HepG2 (cell line): ENCODE data around the gene SLC16A5. TPM values are rescaled to one million over a fixed set of nuclear protein-coding genes. Genes with fewer than 3 reads are reported as not detected.

Source experiments
- CBFB ChIP-seq: sonication (generic); formaldehyde crosslinking; IDR thresholded peaks from 2 replicates; pipeline ENCODE4 v1.4.0; 2020; ENCODE audit warnings: missing genetic modification reagents
- CREBL2 ChIP-seq: sonication (generic); formaldehyde crosslinking; IDR thresholded peaks from 2 replicates; pipeline ENCODE4 v1.8.1; 2023; ENCODE audit warnings: missing genetic modification reagents, mild to moderate bottlenecking, borderline replicate concordance
- EHMT2 ChIP-seq: fragments of 200-600 bp; sonication (generic); IDR thresholded peaks from 2 replicates; pipeline ENCODE4 v1.7.0; 2017; ENCODE audit warnings: antibody characterized with exemption, low read depth, low read length, borderline replicate concordance
- GLMP ChIP-seq: sonication (generic); formaldehyde crosslinking; IDR thresholded peaks from 2 replicates; pipeline ENCODE4 v1.9.0; 2021; ENCODE audit warnings: missing genetic modification reagents, mild to moderate bottlenecking, borderline replicate concordance
- MED1 ChIP-seq: sonication (generic); formaldehyde crosslinking; IDR thresholded peaks from 2 replicates; pipeline ENCODE4 v1.4.0; 2020; ENCODE audit warnings: missing genetic modification reagents
- NFRKB ChIP-seq: fragments of 450-650 bp; IDR thresholded peaks from 2 replicates; pipeline ENCODE4 v1.6.1; 2017
- RAD51 ChIP-seq: fragments of 450-650 bp; IDR thresholded peaks from 2 replicates; pipeline ENCODE4 v1.6.1; 2016; ENCODE audit warnings: borderline replicate concordance
- SMAD1 ChIP-seq: sonication (generic); formaldehyde crosslinking; IDR thresholded peaks from 2 replicates; pipeline ENCODE4 v1.4.0; 2020; ENCODE audit warnings: missing genetic modification reagents, low read depth, mild to moderate bottlenecking, borderline replicate concordance
- SP140L ChIP-seq: sonication (generic); formaldehyde crosslinking; IDR thresholded peaks from 2 replicates; pipeline ENCODE4 v1.4.0; 2020; ENCODE audit warnings: missing genetic modification reagents, borderline replicate concordance
- TFAP4 ChIP-seq: sonication (generic); IDR thresholded peaks from 2 replicates; pipeline ENCODE4 v1.6.1; 2016; ENCODE audit warnings: low read depth, borderline replicate concordance
- ZBTB21 ChIP-seq: sonication (generic); formaldehyde crosslinking; IDR thresholded peaks from 2 replicates; pipeline ENCODE4 v1.4.0; 2020; ENCODE audit warnings: missing genetic modification reagents
- ZFP41 ChIP-seq: sonication (generic); formaldehyde crosslinking; IDR thresholded peaks from 2 replicates; pipeline ENCODE4 v1.4.0; 2020; ENCODE audit warnings: mild to moderate bottlenecking, missing genetic modification reagents, borderline replicate concordance
- ZNF414 ChIP-seq: sonication (generic); formaldehyde crosslinking; IDR thresholded peaks from 2 replicates; pipeline ENCODE4 v1.5.0; 2020; ENCODE audit warnings: missing genetic modification reagents
- ZNF468 ChIP-seq: sonication (generic); formaldehyde crosslinking; IDR thresholded peaks from 2 replicates; pipeline ENCODE4 v1.8.0; 2022; ENCODE audit warnings: mild to moderate bottlenecking, moderate library complexity, missing genetic modification reagents
- ZNF510 ChIP-seq: sonication (generic); formaldehyde crosslinking; IDR thresholded peaks from 2 replicates; pipeline ENCODE4 v1.4.0; 2020; ENCODE audit warnings: low read depth, mild to moderate bottlenecking, missing genetic modification reagents
- ZNF564 ChIP-seq: sonication (generic); formaldehyde crosslinking; IDR thresholded peaks from 2 replicates; pipeline ENCODE4 v1.8.1; 2023; ENCODE audit warnings: mild to moderate bottlenecking, missing genetic modification reagents
- polyA plus RNA-seq, 8 experiments: library from polyadenylated mRNA; depleted of rRNA in 3 of 8; stranded (reverse) in 7 of 8; unstranded in 1 of 8; fragments of >200 nt; fragmentation: Illumina TruSeq in 4 of 8; extraction: Trizol in 4 of 8; gene quantifications; 2 replicates each; pipeline versions ENCODE4 v1.2.1 to v1.2.3, GENCODE V29; 2011 to 2016; ENCODE audit warnings: low read depth in 4 of 8, missing spikeins in 1 of 8, mixed read lengths in 1 of 8; ENCODE audit not compliant: insufficient read depth in 1 of 8
- total RNA-seq, 5 experiments: library from RNA; depleted of rRNA; stranded (reverse); fragments of >200 nt; fragmentation: Illumina TruSeq; extraction: Trizol; gene quantifications; 2 replicates each; pipeline ENCODE4 v1.2.3, GENCODE V29; 2016; ENCODE audit warnings: low read depth in 1 of 5
- TF ChIP-seq, protein P1 (sequence below): IDR thresholded peaks from 2 replicates; pipeline ENCODE4 v1.6.1; 2016; ENCODE audit warnings: missing compliant biosample characterization, missing genetic modification reagents, borderline replicate concordance
- TF ChIP-seq, protein P2 (sequence below): sonication (generic); formaldehyde crosslinking; IDR thresholded peaks from 2 replicates; pipeline ENCODE4 v1.4.0; 2020; ENCODE audit warnings: mild to moderate bottlenecking, missing genetic modification reagents
- TF ChIP-seq, protein P3 (sequence below): sonication (generic); formaldehyde crosslinking; conservative IDR thresholded peaks from 2 replicates; pipeline ENCODE4 v1.8.0; 2022; ENCODE audit warnings: low read depth, missing genetic modification reagents
- TF ChIP-seq, protein P4 (sequence below): sonication (generic); formaldehyde crosslinking; IDR thresholded peaks from 2 replicates; pipeline ENCODE4 v1.5.1; 2020; ENCODE audit warnings: mild to moderate bottlenecking, moderate library complexity, missing genetic modification reagents

SLC16A5 gene
- total and polyA plus RNA-seq, 2 of the 13 experiments (the other 11 are each of a cell fraction or from before 2014, with no cell fraction given), result 0.69 to 5.6 TPM

DNA sequence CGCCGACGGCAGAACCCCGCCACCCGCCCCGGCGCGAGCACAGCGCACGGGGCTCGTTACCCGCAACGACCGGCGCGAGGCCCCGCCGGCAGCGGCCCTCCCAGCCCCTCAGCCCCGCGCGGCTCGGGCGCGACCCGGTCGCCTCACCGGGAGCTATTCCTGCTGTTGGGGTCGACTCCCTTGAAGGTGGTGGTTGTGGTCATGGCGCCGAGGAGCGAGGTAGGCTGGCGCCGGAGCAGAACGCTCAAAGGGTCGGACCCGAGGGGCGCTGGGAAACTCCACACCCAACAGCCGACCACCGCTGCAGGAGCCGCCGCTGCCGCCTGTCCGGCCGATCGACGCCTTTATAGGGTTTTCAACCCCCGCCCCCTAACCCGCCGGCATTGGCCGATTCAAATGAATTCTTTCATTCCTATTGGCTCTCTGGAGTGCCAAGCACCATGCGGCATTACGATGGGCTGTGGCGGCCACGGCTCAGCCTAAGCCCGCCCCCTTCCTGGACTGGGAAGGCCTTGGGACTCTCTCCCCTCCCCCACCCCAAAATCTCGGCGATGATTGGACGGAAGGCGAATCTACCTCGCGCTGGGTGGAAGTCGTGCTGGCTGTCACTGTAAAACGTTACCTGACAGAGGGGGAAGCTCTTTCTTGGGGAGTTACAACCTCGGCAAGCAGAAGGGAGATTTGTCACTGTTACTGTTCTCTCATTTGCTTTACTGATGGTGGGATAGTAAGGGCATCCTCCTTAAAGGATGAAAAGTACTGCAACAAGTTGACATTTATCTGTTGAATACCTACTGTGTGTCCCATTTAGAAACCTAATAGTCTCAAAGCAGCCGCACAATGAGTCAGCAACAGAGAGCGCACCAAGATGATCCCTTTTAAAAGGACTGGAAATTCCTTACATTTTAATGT is 66.7 kb downstream of the SLC16A5 start, which contains the start of gene JPT1 (continued):
- TF ChIP-seq ZNF414 (CRISPR knock-in tag), result 0 out of 2 replicates have a peak, but pooled peaks have one; percentile 20
- TF ChIP-seq, protein P1, sequence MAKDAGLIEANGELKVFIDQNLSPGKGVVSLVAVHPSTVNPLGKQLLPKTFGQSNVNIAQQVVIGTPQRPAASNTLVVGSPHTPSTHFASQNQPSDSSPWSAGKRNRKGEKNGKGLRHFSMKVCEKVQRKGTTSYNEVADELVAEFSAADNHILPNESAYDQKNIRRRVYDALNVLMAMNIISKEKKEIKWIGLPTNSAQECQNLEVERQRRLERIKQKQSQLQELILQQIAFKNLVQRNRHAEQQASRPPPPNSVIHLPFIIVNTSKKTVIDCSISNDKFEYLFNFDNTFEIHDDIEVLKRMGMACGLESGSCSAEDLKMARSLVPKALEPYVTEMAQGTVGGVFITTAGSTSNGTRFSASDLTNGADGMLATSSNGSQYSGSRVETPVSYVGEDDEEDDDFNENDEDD (CRISPR knock-in tag), result peak; percentile 43
- 0 out of 2 replicates have a peak, but pooled peaks have one; percentile 76 for TF ChIP-seq ZNF468 (CRISPR knock-in tag)
- TF ChIP-seq ZBTB21 (CRISPR knock-in tag), result no peak
- no peak for TF ChIP-seq GLMP
- TF ChIP-seq, protein P2, sequence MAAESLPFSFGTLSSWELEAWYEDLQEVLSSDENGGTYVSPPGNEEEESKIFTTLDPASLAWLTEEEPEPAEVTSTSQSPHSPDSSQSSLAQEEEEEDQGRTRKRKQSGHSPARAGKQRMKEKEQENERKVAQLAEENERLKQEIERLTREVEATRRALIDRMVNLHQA (CRISPR knock-in tag), result 0 out of 2 replicates have a peak, but pooled peaks have one; percentile 39
- no peak; the same call in 1 of the 2 replicates for TF ChIP-seq TFAP4
- TF ChIP-seq ZFP41 (CRISPR knock-in tag), result no peak
- no peak for TF ChIP-seq NFRKB
- TF ChIP-seq CBFB (CRISPR knock-in tag), result no peak; the same call in 1 of the 2 replicates
- peak; percentile 61; the same call in 1 of the 2 replicates for TF ChIP-seq SP140L (CRISPR knock-in tag)
- TF ChIP-seq, protein P3, sequence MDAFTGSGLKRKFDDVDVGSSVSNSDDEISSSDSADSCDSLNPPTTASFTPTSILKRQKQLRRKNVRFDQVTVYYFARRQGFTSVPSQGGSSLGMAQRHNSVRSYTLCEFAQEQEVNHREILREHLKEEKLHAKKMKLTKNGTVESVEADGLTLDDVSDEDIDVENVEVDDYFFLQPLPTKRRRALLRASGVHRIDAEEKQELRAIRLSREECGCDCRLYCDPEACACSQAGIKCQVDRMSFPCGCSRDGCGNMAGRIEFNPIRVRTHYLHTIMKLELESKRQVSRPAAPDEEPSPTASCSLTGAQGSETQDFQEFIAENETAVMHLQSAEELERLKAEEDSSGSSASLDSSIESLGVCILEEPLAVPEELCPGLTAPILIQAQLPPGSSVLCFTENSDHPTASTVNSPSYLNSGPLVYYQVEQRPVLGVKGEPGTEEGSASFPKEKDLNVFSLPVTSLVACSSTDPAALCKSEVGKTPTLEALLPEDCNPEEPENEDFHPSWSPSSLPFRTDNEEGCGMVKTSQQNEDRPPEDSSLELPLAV (CRISPR knock-in tag), result no peak
- peak; percentile 24; the same call in 1 of the 2 replicates for TF ChIP-seq CREBL2 (CRISPR knock-in tag)
- TF ChIP-seq EHMT2, result no peak
- peak; percentile 50 for TF ChIP-seq MED1 (CRISPR knock-in tag)
- TF ChIP-seq RAD51, result no peak
- TF ChIP-seq ZNF510, result peak; percentile 25; the same call in 1 of the 2 replicates
- TF ChIP-seq, protein P4, sequence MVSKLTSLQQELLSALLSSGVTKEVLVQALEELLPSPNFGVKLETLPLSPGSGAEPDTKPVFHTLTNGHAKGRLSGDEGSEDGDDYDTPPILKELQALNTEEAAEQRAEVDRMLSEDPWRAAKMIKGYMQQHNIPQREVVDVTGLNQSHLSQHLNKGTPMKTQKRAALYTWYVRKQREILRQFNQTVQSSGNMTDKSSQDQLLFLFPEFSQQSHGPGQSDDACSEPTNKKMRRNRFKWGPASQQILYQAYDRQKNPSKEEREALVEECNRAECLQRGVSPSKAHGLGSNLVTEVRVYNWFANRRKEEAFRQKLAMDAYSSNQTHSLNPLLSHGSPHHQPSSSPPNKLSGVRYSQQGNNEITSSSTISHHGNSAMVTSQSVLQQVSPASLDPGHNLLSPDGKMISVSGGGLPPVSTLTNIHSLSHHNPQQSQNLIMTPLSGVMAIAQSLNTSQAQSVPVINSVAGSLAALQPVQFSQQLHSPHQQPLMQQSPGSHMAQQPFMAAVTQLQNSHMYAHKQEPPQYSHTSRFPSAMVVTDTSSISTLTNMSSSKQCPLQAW (CRISPR knock-in tag), result peak; percentile 72; the same call in 1 of the 2 replicates
- TF ChIP-seq SMAD1, result no peak
- no peak for TF ChIP-seq ZNF564
